Subcutaneous adipose tissue (tissue), 4 donors: ENCODE data around the gene TECPR1. TPM values are rescaled to one million over a fixed set of nuclear protein-coding genes. Genes with fewer than 3 reads are reported as not detected.

Experiments used
- CTCF ChIP-seq: fragments of 450-650 bp; IDR thresholded peaks from one replicate; pipeline ENCODE4 v1.5.1; 2016; ENCODE audit warnings: low read depth, mild to moderate bottlenecking, control low read depth, antibody characterized with exemption, moderate library complexity
- total RNA-seq, 4 donors: library from RNA; depleted of rRNA; stranded (reverse); fragments of >200 nt; gene quantifications; one replicate each; pipeline ENCODE4 v1.1.0, GENCODE V29; 2016

Gene TECPR1
- total RNA-seq, 4 donors from 2014 or later = 9.7 to 36.2 (median 11.9) TPM

GRCh38 chr7:98236355-98237185, 15.5 kb downstream of the TECPR1 start:
- no peak for TF ChIP-seq CTCF

- no peak for TF ChIP-seq CTCF
Measured at GRCh38 chr7:98235901-98236300, 16.1 kb downstream of the TECPR1 start.

GRCh38 chr7:98234429-98235147, 17.4 kb downstream of the TECPR1 start:
- TF ChIP-seq CTCF = no peak

GRCh38 chr7:98233219-98234070, 18.6 kb downstream of the TECPR1 start:
- TF ChIP-seq CTCF = no peak

GRCh38 chr7:98232799-98233198, 19.2 kb downstream of the TECPR1 start:
- TF ChIP-seq CTCF = no peak

GRCh38 chr7:98232263-98232585, 19.8 kb downstream of the TECPR1 start:
- no peak for TF ChIP-seq CTCF
